ENCODE data around the gene TMEM184A. TPM values are rescaled to one million over a fixed set of nuclear protein-coding genes. Genes with fewer than 3 reads are reported as not detected.
A peak's percentile ranks its signal among the peaks of the same experiment; 100 is the strongest.

The TMEM184A gene
- total and polyA plus RNA-seq, 2 of the 4 experiments (the other 2 are of a cell fraction) = 0.36 to 1.9 TPM

DNA sequence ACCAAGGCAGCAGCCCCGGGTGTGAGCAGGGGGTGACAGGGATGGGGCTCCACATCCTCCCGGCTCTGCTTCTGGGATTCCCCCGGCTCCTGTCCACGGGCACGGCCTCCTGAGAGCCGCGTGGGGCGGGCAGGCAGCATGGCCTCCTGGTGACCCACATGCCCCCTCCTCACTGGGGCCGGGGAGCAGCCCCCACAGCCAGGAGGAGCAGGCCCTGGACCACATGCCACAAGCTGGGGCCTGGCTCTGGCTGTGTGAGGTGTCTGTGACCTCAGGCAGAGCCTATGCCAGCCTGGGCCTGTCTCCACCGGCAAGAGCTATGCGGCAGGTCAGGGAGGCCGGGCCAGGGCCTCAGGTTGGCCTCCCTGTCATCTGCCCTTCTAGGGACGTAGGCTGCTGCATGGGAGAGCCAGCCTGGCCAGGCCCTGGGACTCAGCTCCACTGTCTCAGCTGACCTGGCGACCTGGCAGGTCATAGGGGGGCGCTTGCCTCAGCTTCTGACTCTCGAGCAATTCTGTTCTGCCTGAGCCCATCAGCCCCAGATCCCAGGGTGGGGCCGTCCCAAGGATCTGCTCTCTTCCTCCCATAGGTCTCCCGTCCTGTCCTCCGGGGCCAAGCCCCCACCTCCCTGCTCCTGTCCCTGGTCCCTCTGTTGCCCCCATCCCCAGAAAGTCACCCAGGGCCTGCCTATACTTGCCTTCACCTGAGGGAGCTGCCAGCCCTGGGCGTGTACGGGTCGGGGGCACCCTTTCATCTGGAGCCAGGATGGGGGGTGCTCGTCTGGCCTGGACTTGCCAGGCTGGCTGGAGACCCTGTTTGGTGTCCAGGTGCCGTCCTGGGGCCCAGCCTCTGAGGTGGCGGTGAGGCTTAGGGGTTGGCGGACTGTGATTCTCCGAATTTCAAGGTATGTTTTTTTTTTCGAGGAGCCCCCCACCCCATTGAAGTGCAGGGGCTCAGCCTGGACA, 3.9 kb upstream of the TMEM184A start:
- in situ Hi-C loops (cut with MboI; ENCODE audit: low sequenced_read_pairs) = no loop called here
- dilution Hi-C loops (cut with HindIII; ENCODE audit: low sequenced_read_pairs, unreplicated experiment) = no loop called here
- Histone ChIP-seq H2AK5ac (ENCODE audit: low read depth, low read length) (peak overlapping the region; percentile 39; the same call in 1 of the 2 replicates), H3K27ac (ENCODE audit: insufficient read depth, low read length) (no peak overlapping the region), H3K4me2 (ENCODE audit: low read depth, low read length) (no peak overlapping the region), H2BK15ac (ENCODE audit: low read depth, low read length) (no peak overlapping the region), H4K20me1 (ENCODE audit: insufficient read depth, low read length) (no peaks in the 10 kb centered on the region), H2AFZ (replicated peaks; ENCODE audit: low read length, poor library complexity) (peak overlapping the region; percentile 21), H3K36me3 (ENCODE audit: control insufficient read depth, insufficient read depth, low read length) (no peaks in the 10 kb centered on the region), H2BK5ac (ENCODE audit: low read depth, low read length, poor library complexity, severe bottlenecking) (no peak overlapping the region), H2AK9ac (replicated peaks; ENCODE audit: low read depth, low read length, poor library complexity) (no peak overlapping the region), H3K18ac (ENCODE audit: low read depth, low read length) (no peak overlapping the region), H3K56ac (ENCODE audit: extremely low read depth, insufficient read depth, low read length) (no peak overlapping the region), H3K23ac (ENCODE audit: low read depth, low read length) (no peak overlapping the region), H3K9me1 (ENCODE audit: insufficient read depth, low read length) (peaks cover 8% of the 10 kb centered on the region), H3K79me1 (ENCODE audit: low read depth in 1 of 2, low read length in 2 of 2) (peaks cover 0 to 10% of the 10 kb centered on the region in 2 experiments; a peak in 1 of 4 replicates), H3K4me1 (ENCODE audit: control insufficient read depth, insufficient read depth, low read length) (peaks cover 15% of the 10 kb centered on the region), H4K5ac (ENCODE audit: low read depth, low read length) (no peak overlapping the region), H3K4ac (ENCODE audit: low read depth, low read length) (no peak overlapping the region), H2BK20ac (ENCODE audit: low read depth, low read length) (no peak overlapping the region), H2BK120ac (ENCODE audit: low read depth, low read length) (no peak overlapping the region), H3K9ac (ENCODE audit: low read depth, low read length) (no peak overlapping the region), H3K14ac (replicated peaks; ENCODE audit: low read depth, low read length) (no peak overlapping the region), H4K8ac (ENCODE audit: low read depth in 2 of 2, low read length in 2 of 2) (no peak overlapping the region), H3K4me3 (ENCODE audit: insufficient read depth, low read depth, low read length) (no peak overlapping the region), H3K9me3 (ENCODE audit: control insufficient read depth, insufficient read depth, low read length) (no peaks in the 10 kb centered on the region), H4K91ac (ENCODE audit: insufficient read depth, low read depth, low read length) (no peak overlapping the region), H3K27me3 (ENCODE audit: control insufficient read depth, insufficient read depth, low read length) (no peaks in the 10 kb centered on the region)
- CTCF ChIA-PET = interaction anchor here (0.6 kb wide), 1 partner anchor 51 kb away, joined by 3 read pairs; no protein-coding TSS in a partner anchor
- intact Hi-C loops (cut with micrococcal nuclease) = no loop called here
- WGBS, 2 experiments (ENCODE audit: extremely low coverage in 2 of 2, insufficient read length in 1 of 2) = 91% methylated on average over 7 of the region's 28 CpGs; no CpG with 5 or more reads in 1 of the 2 experiments
- POLR2A ChIA-PET (ENCODE audit: unreplicated experiment) = no interaction called here
- ATAC-seq (ENCODE audit: low read depth) (no peak), DNase-seq (no peak)
- TF ChIP-seq CTCF (conservative IDR thresholded peaks at IDR 0.05; ENCODE audit: low read depth, low read length) = no peak
- TF ChIP-seq MXI1 (IDR thresholded peaks at IDR 0.05; ENCODE audit: borderline replicate concordance, low read depth, low read length) = no peak
- no peak for TF ChIP-seq USF2 (IDR thresholded peaks at IDR 0.05; ENCODE audit: low read depth, low read length)
- BruUV-seq (replicated peaks) = no TSS peak
